GM12878 (cell line): Measurements from ENCODE around the gene FHIP1B. TPM values are rescaled to one million over a fixed set of nuclear protein-coding genes. Genes with fewer than 3 reads are reported as not detected.

Experiments used
- ATAC-seq: fragments of 200-7000 bp; cut with Tn5 transposase; 3 replicates; pipeline ENCODE4 v1.9.1; 2020; ENCODE audit warnings: mild to moderate bottlenecking, moderate library complexity
- BruUV-seq: library from RNA; stranded (reverse); fragments of 400-500 nt; replicated peaks from 2 replicates; lab custom pipeline; 2021; lab: Mats Ljungman, UMichigan
- CTCF ChIA-PET: fragments of 300-600 bp; sonication (Branson Sonifier 250); formaldehyde crosslinking; extraction: SDS; loops from one replicate; lab custom pipeline; 2021; ENCODE audit warnings: inconsistent platforms; lab: Yijun Ruan, JAX
- POLR2A ChIA-PET: fragments of 350-600 bp; formaldehyde crosslinking; extraction: SDS; loops from one replicate; lab custom pipeline; 2021; ENCODE audit warnings: inconsistent platforms; lab: Charles Lee
- RAD21 ChIA-PET: fragments of 300-600 bp; sonication (Branson Sonifier 250); formaldehyde crosslinking; loops from one replicate; lab custom pipeline; 2023; ENCODE audit warnings: antibody characterized with exemption; ENCODE audit not compliant: unreplicated experiment; lab: Charles Lee
- SMC1A ChIA-PET: fragments of 300-600 bp; sonication (Branson Sonifier 250); formaldehyde crosslinking; loops from one replicate; lab custom pipeline; 2023; ENCODE audit not compliant: unreplicated experiment, uncharacterized antibody; lab: Charles Lee
- DNase-seq: peaks from one replicate; pipeline ENCODE4 v3.0.0-alpha.2; 2011; ENCODE audit warnings: low read depth, low spot score
- FAIRE-seq: peaks from 3 replicates; lab custom pipeline; 2011; peaks lifted over from hg19 to GRCh38; lab: Jason Lieb, UNC
- H2AFZ ChIP-seq: 2 replicates; pipeline ENCODE4 v1.6.0; 2011; ENCODE audit warnings: low read depth, low read length, control low read depth; ENCODE audit not compliant: control insufficient read depth
- H3K27ac ChIP-seq: 2 replicates; pipeline ENCODE4 v1.5.1; 2011; ENCODE audit warnings: control low read depth; ENCODE audit not compliant: control insufficient read depth, insufficient read depth
- H3K27me3 ChIP-seq, 2 experiments: replicated peaks in 1 of 2; 2 replicates each; pipeline versions ENCODE4 v1.6.0 to v1.6.1; 2011; ENCODE audit warnings: low read length in 1 of 2; ENCODE audit not compliant: control insufficient read depth in 2 of 2, insufficient read depth in 2 of 2
- H3K36me3 ChIP-seq, 2 experiments: 2 replicates each; pipeline ENCODE4 v1.5.1; 2011; ENCODE audit warnings: low read length in 1 of 2; ENCODE audit not compliant: control insufficient read depth in 2 of 2, insufficient read depth in 2 of 2
- H3K4me1 ChIP-seq: 2 replicates; pipeline ENCODE4 v1.6.1; 2011; ENCODE audit warnings: mild to moderate bottlenecking, low read length, moderate library complexity, mixed read lengths; ENCODE audit not compliant: control insufficient read depth, insufficient read depth
- H3K4me2 ChIP-seq: 2 replicates; pipeline ENCODE4 v1.6.0; 2011; ENCODE audit warnings: control low read depth; ENCODE audit not compliant: control insufficient read depth, insufficient read depth
- H3K4me3 ChIP-seq: fragments of 200-600 bp; sonication (generic); 2 replicates; pipeline ENCODE4 v1.5.1; 2016
- H3K79me2 ChIP-seq: 2 replicates; pipeline ENCODE4 v1.6.0; 2011; ENCODE audit warnings: low read length; ENCODE audit not compliant: control insufficient read depth, insufficient read depth
- H3K9ac ChIP-seq: 2 replicates; pipeline ENCODE4 v1.8.0; 2011; ENCODE audit warnings: low read length, control low read depth, mixed read lengths; ENCODE audit not compliant: control insufficient read depth, insufficient read depth
- H3K9me3 ChIP-seq: replicated peaks from 3 replicates; pipeline ENCODE4 v1.5.1; 2011; ENCODE audit warnings: mild to moderate bottlenecking, low read length; ENCODE audit not compliant: control insufficient read depth, insufficient read depth
- H4K20me1 ChIP-seq: 2 replicates; pipeline ENCODE4 v1.6.0; 2011; ENCODE audit not compliant: control insufficient read depth, insufficient read depth
- CBFB ChIP-seq: IDR thresholded peaks from 2 replicates; pipeline ENCODE4 v1.6.1; 2016; ENCODE audit warnings: antibody characterized with exemption, low read depth
- CBX5 ChIP-seq: sonication (generic); IDR thresholded peaks from 2 replicates; pipeline ENCODE4 v1.6.1; 2016; ENCODE audit warnings: low read depth, moderate library complexity, mild to moderate bottlenecking, inconsistent platforms
- CEBPB ChIP-seq, 2 experiments: fragments of 150-350 bp in 1 of 2; IDR thresholded peaks; 2 replicates each; pipeline ENCODE4 v1.6.1; 2012 to 2014; ENCODE audit warnings: low read depth in 2 of 2, low read length in 2 of 2, borderline replicate concordance in 1 of 2, inconsistent platforms in 1 of 2
- MTA3 ChIP-seq: IDR thresholded peaks from 2 replicates; pipeline ENCODE4 v1.6.1; 2012; ENCODE audit warnings: low read length, inconsistent platforms, borderline replicate concordance
- MXI1 ChIP-seq: fragments of 150-350 bp; IDR thresholded peaks from 2 replicates; pipeline ENCODE4 v1.6.1; 2011; ENCODE audit warnings: low read depth, mild to moderate bottlenecking, inconsistent platforms, low read length, improper control_type of control experiment
- MYB ChIP-seq: fragments of 150-350 bp; IDR thresholded peaks from 2 replicates; pipeline ENCODE4 v1.6.1; 2014; ENCODE audit warnings: mild to moderate bottlenecking, low read depth, low read length, borderline replicate concordance
- RELA ChIP-seq: fragments of 450-650 bp; IDR thresholded peaks from 2 replicates; pipeline ENCODE4 v1.8.0; 2014; ENCODE audit warnings: borderline replicate concordance; ENCODE audit not compliant: partially characterized antibody
- SREBF1 ChIP-seq: IDR thresholded peaks from 2 replicates; pipeline ENCODE4 v1.6.1; 2012; ENCODE audit warnings: mild to moderate bottlenecking, low read length
- TCF7 ChIP-seq: IDR thresholded peaks from 2 replicates; pipeline ENCODE4 v1.6.1; 2014; ENCODE audit warnings: antibody characterized with exemption, borderline replicate concordance
- YY1 ChIP-seq: IDR thresholded peaks from 2 replicates; pipeline ENCODE4 v1.6.1; 2011; ENCODE audit warnings: low read depth, mild to moderate bottlenecking, low read length
- WGBS: methylation state at CpG from one replicate; pipeline ENCODE4 v1.1.6; 2016; ENCODE audit warnings: low lambda C conversion rate; ENCODE audit not compliant: insufficient replicate concordance, insufficient coverage; ENCODE audit errors: missing lambda C conversion rate; 5-methylcytosine and 5-hydroxymethylcytosine counted together
- in situ Hi-C: fragments of 300-500 bp; cut with MboI; formaldehyde crosslinking; loops from 9 replicates; pipeline ENCODE4 v1.14.3; 2018; ENCODE audit warnings: mixed read lengths
- intact Hi-C: fragments of 100-400 bp; cut with micrococcal nuclease; formaldehyde crosslinking; loops from one replicate; pipeline ENCODE4 v1.14.2; 2022; ENCODE audit not compliant: unreplicated experiment
- polyA plus RNA-seq, 11 experiments: library from polyadenylated mRNA; depleted of rRNA in 4 of 11; unstranded in 6 of 11; stranded (reverse) in 5 of 11; fragments of >200 nt; fragmentation: Nextera tagmentation in 4 of 11; fragmentation: Illumina TruSeq in 1 of 11; extraction: Ambion mirVana in 4 of 11; extraction: Trizol in 1 of 11; gene quantifications; 1 replicate in 1 of 11; 2 replicates in 10 of 11; pipeline versions ENCODE4 v1.2.1 to v1.2.3, GENCODE V29; 2011 to 2016; ENCODE audit warnings: inconsistent platforms in 2 of 11, missing spikeins in 2 of 11, low read depth in 1 of 11
- total RNA-seq, 4 experiments: library from RNA; depleted of rRNA in 3 of 4; stranded (reverse); fragments of >200 nt in 3 of 4; fragmentation: Illumina TruSeq in 1 of 4; extraction: Trizol in 1 of 4; gene quantifications; 2 replicates each; pipeline versions ENCODE4 v1.2.1 to v1.2.3, GENCODE V29; 2013 to 2021
- TF ChIP-seq, protein P1 (sequence below): fragments of 450-650 bp; IDR thresholded peaks from 2 replicates; pipeline ENCODE4 v1.6.1; 2018; ENCODE audit warnings: mild to moderate bottlenecking, low read depth, moderate library complexity; ENCODE audit not compliant: partially characterized antibody
- TF ChIP-seq, protein P2 (sequence below): fragments of 150-350 bp; IDR thresholded peaks from 2 replicates; pipeline ENCODE4 v1.6.1; 2014; ENCODE audit warnings: mild to moderate bottlenecking, low read depth, low read length

The FHIP1B gene
- total and polyA plus RNA-seq, 10 of the 15 experiments (the other 5 are each of a cell fraction or from before 2014, with no cell fraction given) = 0.90 to 28.1 (median 11.1) TPM

DNA sequence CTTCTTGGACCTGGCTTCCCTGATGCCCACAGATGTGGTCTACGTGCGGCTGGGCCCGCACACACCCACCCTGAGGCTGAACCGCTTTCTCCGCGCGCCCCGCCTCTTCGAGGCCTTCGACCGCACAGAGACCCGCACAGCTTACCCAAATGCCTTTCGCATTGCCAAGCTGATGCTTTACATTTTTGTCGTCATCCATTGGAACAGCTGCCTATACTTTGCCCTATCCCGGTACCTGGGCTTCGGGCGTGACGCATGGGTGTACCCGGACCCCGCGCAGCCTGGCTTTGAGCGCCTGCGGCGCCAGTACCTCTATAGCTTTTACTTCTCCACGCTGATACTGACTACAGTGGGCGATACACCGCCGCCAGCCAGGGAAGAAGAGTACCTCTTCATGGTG is 5.7 kb upstream of the FHIP1B start:
- Histone ChIP-seq H3K79me2 (no peaks in the 10 kb centered on the region), H2AFZ (no peak overlapping the region), H3K9me3 (no peaks in the 10 kb centered on the region), H3K4me2 (no peak overlapping the region), H3K27ac (no peak overlapping the region), H3K36me3 (no peaks in the 10 kb centered on the region), H3K9ac (no peak overlapping the region), H3K4me3 (no peak overlapping the region), H4K20me1 (no peaks in the 10 kb centered on the region), H3K27me3 (no peaks in the 10 kb centered on the region), H3K4me1 (no peaks in the 10 kb centered on the region)
- ATAC-seq (no peak), FAIRE-seq (no peak), DNase-seq (no peak)
- CTCF ChIA-PET = interaction anchor here (1.2 kb wide), 1 partner anchor 11 kb away, joined by 8 read pairs; no protein-coding TSS in a partner anchor
- WGBS = 85% methylated on average over 28 of the region's 28 CpGs
- POLR2A ChIA-PET = no interaction called here
- intact Hi-C loops (no loop called here), in situ Hi-C loops (no loop called here)
- BruUV-seq = no TSS peak
- TF ChIP-seq RELA (no peak), SREBF1 (no peak), YY1 (no peak), MYB (no peak), MXI1 (no peak), CBX5 (no peak), TCF7 (no peak), CBFB (no peak), CEBPB (IDR thresholded peaks at IDR 0.05; ENCODE audit: borderline replicate concordance in 1 of 2, low read depth in 2 of 2, low read length in 2 of 2) (no peak), MTA3 (no peak)
- TF ChIP-seq, protein P1, sequence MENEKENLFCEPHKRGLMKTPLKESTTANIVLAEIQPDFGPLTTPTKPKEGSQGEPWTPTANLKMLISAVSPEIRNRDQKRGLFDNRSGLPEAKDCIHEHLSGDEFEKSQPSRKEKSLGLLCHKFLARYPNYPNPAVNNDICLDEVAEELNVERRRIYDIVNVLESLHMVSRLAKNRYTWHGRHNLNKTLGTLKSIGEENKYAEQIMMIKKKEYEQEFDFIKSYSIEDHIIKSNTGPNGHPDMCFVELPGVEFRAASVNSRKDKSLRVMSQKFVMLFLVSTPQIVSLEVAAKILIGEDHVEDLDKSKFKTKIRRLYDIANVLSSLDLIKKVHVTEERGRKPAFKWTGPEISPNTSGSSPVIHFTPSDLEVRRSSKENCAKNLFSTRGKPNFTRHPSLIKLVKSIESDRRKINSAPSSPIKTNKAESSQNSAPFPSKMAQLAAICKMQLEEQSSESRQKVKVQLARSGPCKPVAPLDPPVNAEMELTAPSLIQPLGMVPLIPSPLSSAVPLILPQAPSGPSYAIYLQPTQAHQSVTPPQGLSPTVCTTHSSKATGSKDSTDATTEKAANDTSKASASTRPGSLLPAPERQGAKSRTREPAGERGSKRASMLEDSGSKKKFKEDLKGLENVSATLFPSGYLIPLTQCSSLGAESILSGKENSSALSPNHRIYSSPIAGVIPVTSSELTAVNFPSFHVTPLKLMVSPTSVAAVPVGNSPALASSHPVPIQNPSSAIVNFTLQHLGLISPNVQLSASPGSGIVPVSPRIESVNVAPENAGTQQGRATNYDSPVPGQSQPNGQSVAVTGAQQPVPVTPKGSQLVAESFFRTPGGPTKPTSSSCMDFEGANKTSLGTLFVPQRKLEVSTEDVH = no peak
- TF ChIP-seq, protein P2, sequence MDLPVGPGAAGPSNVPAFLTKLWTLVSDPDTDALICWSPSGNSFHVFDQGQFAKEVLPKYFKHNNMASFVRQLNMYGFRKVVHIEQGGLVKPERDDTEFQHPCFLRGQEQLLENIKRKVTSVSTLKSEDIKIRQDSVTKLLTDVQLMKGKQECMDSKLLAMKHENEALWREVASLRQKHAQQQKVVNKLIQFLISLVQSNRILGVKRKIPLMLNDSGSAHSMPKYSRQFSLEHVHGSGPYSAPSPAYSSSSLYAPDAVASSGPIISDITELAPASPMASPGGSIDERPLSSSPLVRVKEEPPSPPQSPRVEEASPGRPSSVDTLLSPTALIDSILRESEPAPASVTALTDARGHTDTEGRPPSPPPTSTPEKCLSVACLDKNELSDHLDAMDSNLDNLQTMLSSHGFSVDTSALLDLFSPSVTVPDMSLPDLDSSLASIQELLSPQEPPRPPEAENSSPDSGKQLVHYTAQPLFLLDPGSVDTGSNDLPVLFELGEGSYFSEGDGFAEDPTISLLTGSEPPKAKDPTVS = no peak
- RAD21 ChIA-PET = no interaction called here
- SMC1A ChIA-PET = no interaction called here
